Measurements from ENCODE around the gene GLI2. TPM values are rescaled to one million over a fixed set of nuclear protein-coding genes. Genes with fewer than 3 reads are reported as not detected.
A peak's percentile ranks its signal among the peaks of the same experiment; 100 is the strongest.

Gene GLI2
- total RNA-seq, 1 donor from 2014 or later = 4.8 TPM

GRCh38 chr2:120707816-120708215 lies 27.9 kb upstream of the GLI2 start:
- no peaks in the 10 kb centered on the region for H3K36me3 ChIP-seq (ENCODE audit: control insufficient read depth, insufficient read depth, low read length)
- H3K27me3 ChIP-seq (ENCODE audit: control insufficient read depth, insufficient read depth, low read length) = peaks cover 6% of the 10 kb centered on the region
- no peak for DNase-seq (ENCODE audit: low read depth)
- no peak for TF ChIP-seq CTCF (IDR thresholded peaks at IDR 0.05; ENCODE audit: insufficient read depth, low read length, poor library complexity, severe bottlenecking)
- no peak overlapping the region for H3K4me3 ChIP-seq (ENCODE audit: low read depth, low read length)

GRCh38 chr2:120708944-120709607 lies 26.6 kb upstream of the GLI2 start:
- no peak for DNase-seq (ENCODE audit: low read depth)
- Histone ChIP-seq H3K36me3 (ENCODE audit: control insufficient read depth, insufficient read depth, low read length) (no peaks in the 10 kb centered on the region), H3K27me3 (ENCODE audit: control insufficient read depth, insufficient read depth, low read length) (peaks cover 14% of the 10 kb centered on the region), H3K4me3 (ENCODE audit: low read depth, low read length) (no peak overlapping the region)
- no peak for TF ChIP-seq CTCF (IDR thresholded peaks at IDR 0.05; ENCODE audit: insufficient read depth, low read length, poor library complexity, severe bottlenecking)

- H3K27me3 ChIP-seq (ENCODE audit: control insufficient read depth, insufficient read depth, low read length) = peaks cover 17% of the 10 kb centered on the region
- no peak overlapping the region for H3K4me3 ChIP-seq (ENCODE audit: low read depth, low read length)
- TF ChIP-seq CTCF (IDR thresholded peaks at IDR 0.05; ENCODE audit: insufficient read depth, low read length, poor library complexity, severe bottlenecking) = no peak
- no peaks in the 10 kb centered on the region for H3K36me3 ChIP-seq (ENCODE audit: control insufficient read depth, insufficient read depth, low read length)
- DNase-seq (ENCODE audit: low read depth) = no peak
These were observed 26.0 kb upstream of the GLI2 start for GRCh38 chr2:120709608-120710041.

DNA sequence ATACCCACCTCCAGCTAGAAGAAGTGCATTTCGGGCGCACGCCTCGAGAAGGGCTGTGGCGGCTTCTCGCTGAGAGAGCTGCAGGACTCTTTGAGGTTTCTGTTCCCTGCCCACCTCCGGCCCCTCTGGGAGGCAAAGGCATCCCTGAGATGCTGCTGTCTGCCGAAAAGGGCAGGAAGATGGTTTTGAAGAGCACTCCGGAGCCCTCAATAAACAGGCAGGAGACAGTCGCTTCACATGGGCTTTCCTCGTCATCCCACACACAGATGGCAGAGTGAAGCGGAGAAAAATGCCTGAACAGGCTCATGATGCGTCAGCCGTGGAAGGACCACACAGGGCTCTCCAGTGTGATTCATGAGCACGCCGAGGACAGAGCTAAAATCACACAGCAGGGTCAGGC lies 25.4 kb upstream of the GLI2 start:
- peak; percentile 25 for DNase-seq (ENCODE audit: low read depth)
- Histone ChIP-seq H3K36me3 (ENCODE audit: control insufficient read depth, insufficient read depth, low read length) (no peaks in the 10 kb centered on the region), H3K4me3 (ENCODE audit: low read depth, low read length) (no peak overlapping the region), H3K27me3 (ENCODE audit: control insufficient read depth, insufficient read depth, low read length) (peaks cover 17% of the 10 kb centered on the region)
- TF ChIP-seq CTCF (IDR thresholded peaks at IDR 0.05; ENCODE audit: insufficient read depth, low read length, poor library complexity, severe bottlenecking) = no peak

DNA sequence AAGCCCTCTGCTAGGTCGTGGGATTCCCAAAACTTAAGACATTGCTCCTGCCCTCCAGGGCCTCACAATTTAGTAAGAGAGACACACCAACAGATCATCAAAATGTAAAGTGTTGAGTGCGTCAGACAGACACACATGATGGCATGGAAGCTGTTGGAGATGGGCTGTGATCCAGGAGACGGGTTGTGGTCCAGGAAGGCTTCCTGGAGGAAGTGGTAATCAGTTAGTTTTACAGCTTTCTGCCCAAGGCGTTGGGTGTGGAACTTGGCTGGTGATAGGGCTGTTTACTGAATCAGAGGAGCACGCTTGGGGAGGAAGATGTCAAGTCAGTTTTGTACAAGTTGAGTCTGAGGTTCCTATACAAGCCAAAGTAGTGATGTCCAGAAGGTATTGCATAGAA lies 24.0 kb upstream of the GLI2 start:
- H3K36me3 ChIP-seq (ENCODE audit: control insufficient read depth, insufficient read depth, low read length) = no peaks in the 10 kb centered on the region
- DNase-seq (ENCODE audit: low read depth) = no peak

More for the DNA sequence above, 24.0 kb upstream of the GLI2 start:
- Histone ChIP-seq H3K4me3 (ENCODE audit: low read depth, low read length) (no peak overlapping the region), H3K27me3 (ENCODE audit: control insufficient read depth, insufficient read depth, low read length) (peaks cover 17% of the 10 kb centered on the region)
- TF ChIP-seq CTCF (IDR thresholded peaks at IDR 0.05; ENCODE audit: insufficient read depth, low read length, poor library complexity, severe bottlenecking) = no peak
